ENCODE data around the gene SLC44A3. TPM values are rescaled to one million over a fixed set of nuclear protein-coding genes. Genes with fewer than 3 reads are reported as not detected.

Gene SLC44A3
- total RNA-seq, 2 experiments from 2014 or later, result not detected

DNA sequence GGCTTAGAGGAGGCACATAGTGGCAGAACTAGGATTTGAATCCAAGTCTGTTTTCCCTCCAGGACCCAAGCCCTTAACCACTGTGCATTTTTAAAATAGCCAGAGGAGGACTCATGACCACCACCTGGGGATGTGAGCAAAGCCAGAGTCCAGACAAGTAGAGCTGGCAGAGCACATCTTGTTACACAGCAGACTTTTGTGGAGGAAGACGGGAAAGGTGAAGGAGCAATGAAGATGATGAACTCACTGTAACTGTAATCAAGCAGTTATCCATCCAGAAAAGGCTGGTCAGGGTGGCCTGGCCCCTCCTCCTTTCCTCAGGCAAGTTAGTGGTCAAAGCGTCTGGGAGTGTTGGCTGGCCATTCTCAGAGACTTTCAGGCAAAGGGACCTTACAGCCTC is 50.9 kb downstream of the SLC44A3 start:
- CTCF ChIA-PET, result interaction anchor here (2.7 kb wide), 1 partner anchor 16 kb away, joined by 19 read pairs; no protein-coding TSS in a partner anchor
- Mint-ChIP-seq H3K27ac (no peak overlapping the region), H3K36me3 (ENCODE audit: low read depth) (no peaks in the 10 kb centered on the region), H3K4me1 (ENCODE audit: low read depth) (peaks cover 7% of the 10 kb centered on the region), H3K27me3 (no peaks in the 10 kb centered on the region), H3K4me3 (no peak overlapping the region), H3K9me3 (no peaks in the 10 kb centered on the region)
- POLR2A ChIA-PET, result no interaction called here
- intact Hi-C loops (cut with micrococcal nuclease), result loop anchor here (2.0 kb wide), 1 partner anchor 30 kb away; no protein-coding TSS in a partner anchor
- DNase-seq (no peak), ATAC-seq (no peak)
- no peak for TF ChIP-seq CTCF (IDR thresholded peaks at IDR 0.05)

DNA sequence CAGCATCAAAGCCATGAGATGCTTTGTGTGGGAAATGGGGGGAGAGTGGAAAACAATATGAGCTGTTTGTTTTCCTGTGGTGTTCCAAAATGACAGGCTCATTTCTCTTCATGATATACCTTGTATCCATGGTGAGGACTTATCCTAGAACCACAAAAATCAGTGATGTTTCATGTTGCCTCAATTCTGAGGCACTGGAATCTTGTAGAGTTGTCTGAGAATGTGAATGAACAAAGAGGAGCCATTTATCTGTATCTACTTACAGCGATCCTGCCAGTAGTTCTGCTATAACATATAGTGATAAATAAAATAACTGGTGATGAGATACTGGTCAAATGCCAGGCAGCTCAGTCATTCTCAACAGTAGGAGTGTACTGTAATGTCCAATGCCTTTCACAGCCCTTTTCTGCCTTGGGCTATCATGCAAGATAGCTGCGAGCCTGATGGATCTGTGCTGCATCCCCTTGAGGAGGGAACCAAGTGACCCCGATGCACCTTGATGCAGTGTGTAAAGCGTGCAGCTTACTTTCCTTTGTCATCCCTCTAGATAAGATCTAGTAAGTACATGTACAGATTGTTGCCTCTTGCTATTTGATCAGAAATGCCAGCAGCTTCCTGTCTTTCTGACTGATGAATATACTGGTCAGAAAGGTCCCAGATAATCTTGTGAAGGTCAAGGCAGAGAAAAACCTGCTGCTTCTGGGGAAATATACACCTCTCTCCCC is 52.8 kb downstream of the SLC44A3 start:
- no peak overlapping the region for H3K27ac Mint-ChIP-seq
- peaks cover 10% of the 10 kb centered on the region for H3K4me1 Mint-ChIP-seq (ENCODE audit: low read depth)
- DNase-seq, result no peak
- H3K27me3 Mint-ChIP-seq, result no peaks in the 10 kb centered on the region
- ATAC-seq, result no peak
- H3K9me3 Mint-ChIP-seq, result no peaks in the 10 kb centered on the region
- no peaks in the 10 kb centered on the region for H3K36me3 Mint-ChIP-seq (ENCODE audit: low read depth)
- ChIA-PET CTCF (interaction anchor here (2.3 kb wide), 1 partner anchor 170 kb away, joined by 9 read pairs; no protein-coding TSS in a partner anchor), POLR2A (interaction anchor here (1.0 kb wide), 1 partner anchor 14 kb away, joined by 3 read pairs; no protein-coding TSS in a partner anchor)
- intact Hi-C loops (cut with micrococcal nuclease), result no loop called here
- no peak overlapping the region for H3K4me3 Mint-ChIP-seq
- TF ChIP-seq CTCF (IDR thresholded peaks at IDR 0.05), result no peak

DNA sequence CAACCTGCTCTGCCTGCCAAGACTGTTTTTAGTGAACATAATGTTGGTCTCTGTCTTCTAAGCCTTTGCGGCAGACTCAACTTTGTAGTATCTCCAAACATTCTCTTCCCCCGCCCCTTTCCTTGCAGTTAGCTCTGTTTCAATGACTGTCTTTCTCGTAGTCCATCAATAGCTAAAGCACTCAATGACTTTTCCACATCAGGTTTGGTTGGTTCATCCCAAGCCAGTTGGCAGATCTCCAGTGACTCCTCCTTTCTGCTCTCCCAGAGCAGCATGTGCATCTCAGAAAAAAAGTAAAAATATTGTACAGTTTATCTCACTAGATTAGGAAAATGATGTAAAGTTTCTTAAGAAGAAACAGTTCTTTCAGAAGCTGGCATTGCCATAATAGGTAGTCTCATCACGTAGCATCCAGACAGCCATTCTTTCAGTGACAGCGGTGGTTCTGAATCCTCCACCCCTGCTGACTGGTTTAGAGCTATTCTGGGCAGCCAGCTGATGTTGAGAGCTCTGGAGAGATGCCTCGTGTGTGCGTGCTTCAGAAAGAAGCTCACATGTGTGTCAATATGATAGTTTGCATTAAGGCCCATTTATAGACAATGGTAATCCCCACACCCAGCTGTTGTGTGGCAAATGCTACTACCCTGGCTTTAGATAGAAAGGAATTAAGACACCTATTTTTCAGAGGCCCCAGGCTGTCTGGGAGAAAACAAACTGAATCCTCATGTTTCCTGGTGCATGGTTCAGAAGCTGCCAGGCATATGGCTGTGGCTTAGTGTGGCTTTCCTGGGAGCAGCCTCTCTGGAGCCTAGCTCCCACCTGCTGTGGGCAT is 53.6 kb downstream of the SLC44A3 start:
- Mint-ChIP-seq H3K27me3 (no peaks in the 10 kb centered on the region), H3K4me3 (no peak overlapping the region), H3K36me3 (ENCODE audit: low read depth) (no peaks in the 10 kb centered on the region), H3K9me3 (no peaks in the 10 kb centered on the region), H3K27ac (no peak overlapping the region), H3K4me1 (ENCODE audit: low read depth) (peaks cover 10% of the 10 kb centered on the region)
- ChIA-PET CTCF (interaction anchor here (0.6 to 2.3 kb wide), 2 partner anchors 9 to 170 kb away, joined by 3 to 9 read pairs; no protein-coding TSS in a partner anchor), POLR2A (interaction anchor here (1.0 kb wide), 1 partner anchor 13 kb away, joined by 3 read pairs; no protein-coding TSS in a partner anchor)
- TF ChIP-seq CTCF (IDR thresholded peaks at IDR 0.05), result no peak
- ATAC-seq (no peak), DNase-seq (no peak)
- intact Hi-C loops (cut with micrococcal nuclease), result no loop called here

DNA sequence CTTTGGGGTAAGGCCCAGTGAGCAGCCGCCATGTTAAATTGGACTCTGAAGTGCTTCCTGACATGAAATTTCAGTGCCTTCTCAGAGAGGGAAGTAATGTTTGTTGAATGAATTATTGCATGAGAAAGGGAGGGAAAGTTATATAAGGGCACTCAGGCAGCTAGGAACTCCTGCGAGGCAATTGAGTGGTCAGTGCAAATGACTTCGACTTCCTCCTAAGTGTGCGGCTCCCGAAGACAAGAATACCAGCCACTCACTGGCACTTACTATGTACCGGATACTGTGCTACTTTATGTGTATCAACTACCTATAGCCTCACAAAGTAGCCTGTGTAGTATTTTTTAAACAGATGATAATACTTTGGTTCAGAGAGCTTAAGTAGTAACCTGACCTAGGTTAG is 54.3 kb downstream of the SLC44A3 start:
- CTCF ChIA-PET, result interaction anchor here (2.3 to 2.4 kb wide), 2 partner anchors 169 kb away, joined by 9 to 10 read pairs; no protein-coding TSS in a partner anchor
- Mint-ChIP-seq H3K27me3 (no peaks in the 10 kb centered on the region), H3K4me1 (ENCODE audit: low read depth) (peaks cover 10% of the 10 kb centered on the region), H3K4me3 (no peak overlapping the region), H3K36me3 (ENCODE audit: low read depth) (no peaks in the 10 kb centered on the region), H3K27ac (no peak overlapping the region), H3K9me3 (no peaks in the 10 kb centered on the region)
- POLR2A ChIA-PET, result no interaction called here
- TF ChIP-seq CTCF (IDR thresholded peaks at IDR 0.05), result no peak
- DNase-seq (no peak), ATAC-seq (no peak)
- intact Hi-C loops (cut with micrococcal nuclease), result no loop called here

Measured in activated CD8-positive, alpha-beta T cell treated with anti-CD3 and anti-CD28 coated beads for 36 hours (primary cell).